HG03064 (cell line): ENCODE data around the gene ADAMTS15.
"Not testable (repeated sequence)": the region's sequence is repeated elsewhere in the genome, so short reads cannot be mapped to it uniquely, and the experiment has no call there.

ENCODE experiments used
- ATAC-seq: cut with Tn5 transposase; IDR thresholded peaks from one replicate; pipeline ENCODE4 v1.9.1; 2021; ENCODE audit warnings: low read depth; ENCODE audit not compliant: unreplicated experiment

Gene ADAMTS15

GRCh38 chr11:130433357-130433756 is 15.1 kb upstream of the ADAMTS15 start:
- no peak for ATAC-seq

GRCh38 chr11:130434521-130435223 is 13.8 kb upstream of the ADAMTS15 start:
- peak; percentile 86 for ATAC-seq

GRCh38 chr11:130435671-130436070 is 12.8 kb upstream of the ADAMTS15 start:
- ATAC-seq: no peak

GRCh38 chr11:130436171-130436570 is 12.3 kb upstream of the ADAMTS15 start:
- no peak for ATAC-seq

GRCh38 chr11:130437848-130438247 is 10.6 kb upstream of the ADAMTS15 start:
- ATAC-seq: no peak

- ATAC-seq: not testable (repeated sequence)
Measured at GRCh38 chr11:130438401-130439159, 9.9 kb upstream of the ADAMTS15 start.

GRCh38 chr11:130439160-130439519 is 9.3 kb upstream of the ADAMTS15 start:
- ATAC-seq: no peak

GRCh38 chr11:130439876-130440275 is 8.6 kb upstream of the ADAMTS15 start:
- ATAC-seq: no peak

- ATAC-seq: no peak
Measured at GRCh38 chr11:130441719-130442118, 6.7 kb upstream of the ADAMTS15 start.

GRCh38 chr11:130442737-130443136 is 5.7 kb upstream of the ADAMTS15 start:
- no peak for ATAC-seq

GRCh38 chr11:130445788-130446187 is 2.7 kb upstream of the ADAMTS15 start:
- no peak for ATAC-seq

- ATAC-seq: no peak
Measured at GRCh38 chr11:130448039-130448415, 418 bp upstream of the ADAMTS15 start.

GRCh38 chr11:130449310-130449990 is 1.0 kb downstream of the ADAMTS15 start:
- no peak for ATAC-seq

GRCh38 chr11:130449996-130450769 is 1.7 kb downstream of the ADAMTS15 start:
- ATAC-seq: no peak

- no peak for ATAC-seq
Measured at GRCh38 chr11:130451231-130452019, 3.0 kb downstream of the ADAMTS15 start.

GRCh38 chr11:130452176-130452575 is 3.7 kb downstream of the ADAMTS15 start:
- ATAC-seq: no peak

GRCh38 chr11:130452940-130453339 is 4.5 kb downstream of the ADAMTS15 start:
- ATAC-seq: no peak

GRCh38 chr11:130454491-130455252 is 6.2 kb downstream of the ADAMTS15 start:
- ATAC-seq: no peak

- no peak for ATAC-seq
Measured at GRCh38 chr11:130455483-130456127, 7.2 kb downstream of the ADAMTS15 start.
